ENCODE measurements around the gene RPL6.

- TF ChIP-seq CTCF (IDR thresholded peaks at IDR 0.05): no peak
- TF ChIP-seq POLR2A (IDR thresholded peaks at IDR 0.05): no peak
Observed at GRCh38 chr12:112413855-112414625, 4.6 kb upstream of the RPL6 start.
